OCI-LY7 (cell line): ENCODE data around the gene CNTNAP5.

Experiments used
- CTCF ChIP-seq: fragments of 200-600 bp; sonication (generic); conservative IDR thresholded peaks from 2 replicates; pipeline ENCODE4 v1.5.1; 2014; ENCODE audit warnings: mild to moderate bottlenecking, antibody characterized with exemption, low read length, moderate library complexity, mixed read lengths
- EZH2phosphoT487 ChIP-seq: fragments of 200-600 bp; sonication (generic); IDR thresholded peaks from 2 replicates; pipeline ENCODE4 v1.6.1; 2018; ENCODE audit warnings: low read depth, borderline replicate concordance, mild to moderate bottlenecking, mixed run types, antibody characterized with exemption, low read length, moderate library complexity, mixed read lengths

- TF ChIP-seq CTCF (no peak), EZH2phosphoT487 (no peak)
Measured at GRCh38 chr2:124560592-124561112, 535.6 kb downstream of the CNTNAP5 start.
